HEK293 (cell line): ENCODE results near the gene SIL1.
"Not testable (repeated sequence)": the region's sequence is repeated elsewhere in the genome, so short reads cannot be mapped to it uniquely, and the experiment has no call there.

Source experiments
- BCL11A ChIP-seq: fragments of 450-650 bp; formaldehyde crosslinking; IDR thresholded peaks from 2 replicates; pipeline ENCODE4 v1.5.1; 2016; ENCODE audit warnings: low read depth, missing biosample characterization, missing genetic modification characterization
- CTCF ChIP-seq: fragments of 450-650 bp; formaldehyde crosslinking; IDR thresholded peaks from 2 replicates; pipeline ENCODE4 v1.5.1; 2016; ENCODE audit warnings: missing biosample characterization, missing genetic modification characterization
- HOXA7 ChIP-seq: sonication (generic); formaldehyde crosslinking; IDR thresholded peaks from 2 replicates; pipeline ENCODE4 v1.8.1; 2022; ENCODE audit warnings: missing genetic modification reagents, borderline replicate concordance
- MZF1 ChIP-seq: fragments of 450-650 bp; formaldehyde crosslinking; IDR thresholded peaks from 2 replicates; pipeline ENCODE4 v1.5.1; 2017; ENCODE audit warnings: missing biosample characterization, missing genetic modification characterization, borderline replicate concordance
- REST ChIP-seq: fragments of 450-650 bp; formaldehyde crosslinking; IDR thresholded peaks from 2 replicates; pipeline ENCODE4 v1.5.1; 2016; ENCODE audit warnings: missing biosample characterization, missing genetic modification characterization
- SCRT2 ChIP-seq: fragments of 450-650 bp; formaldehyde crosslinking; IDR thresholded peaks from 2 replicates; pipeline ENCODE4 v1.5.1; 2016; ENCODE audit warnings: missing biosample characterization, missing genetic modification characterization
- TSHZ1 ChIP-seq: fragments of 450-650 bp; formaldehyde crosslinking; IDR thresholded peaks from 2 replicates; pipeline ENCODE4 v1.5.1; 2016; ENCODE audit warnings: missing biosample characterization, missing genetic modification characterization, borderline replicate concordance
- ZBTB7A ChIP-seq: fragments of 450-650 bp; formaldehyde crosslinking; IDR thresholded peaks from 2 replicates; pipeline ENCODE4 v1.5.1; 2016; ENCODE audit warnings: low read depth, missing biosample characterization, missing genetic modification characterization
- ZNF544 ChIP-seq: fragments of 450-650 bp; formaldehyde crosslinking; IDR thresholded peaks from 2 replicates; pipeline ENCODE4 v1.5.0; 2017; ENCODE audit warnings: missing biosample characterization, missing genetic modification characterization
- ZNF658 ChIP-seq: fragments of 450-650 bp; formaldehyde crosslinking; IDR thresholded peaks from 2 replicates; pipeline ENCODE4; 2016; ENCODE audit warnings: missing biosample characterization, missing genetic modification characterization
- ZNF76 ChIP-seq: fragments of 450-650 bp; formaldehyde crosslinking; IDR thresholded peaks from 2 replicates; pipeline ENCODE4; 2016; ENCODE audit warnings: low read depth, missing biosample characterization, missing genetic modification characterization, borderline replicate concordance
- ZSCAN30 ChIP-seq: fragments of 450-650 bp; IDR thresholded peaks from 2 replicates; pipeline ENCODE4 v1.5.1; 2018; ENCODE audit warnings: missing biosample characterization, mild to moderate bottlenecking, missing genetic modification characterization, moderate library complexity

GRCh38 chr5:139192906-139193305 is 5.3 kb downstream of the SIL1 start:
- TF ChIP-seq CTCF (tag by site-specific recombination); TSHZ1 (tag by site-specific recombination); ZSCAN30 (tag by site-specific recombination); ZNF76 (tag by site-specific recombination); REST; ZBTB7A (tag by site-specific recombination); HOXA7 (CRISPR knock-in tag); ZNF544; BCL11A; SCRT2 (tag by site-specific recombination); ZNF658 (tag by site-specific recombination); MZF1 (tag by site-specific recombination): not testable (repeated sequence)
